ENCODE measurements around the gene SSRP1. TPM values are rescaled to one million over a fixed set of nuclear protein-coding genes. Genes with fewer than 3 reads are reported as not detected.

Gene SSRP1
- total RNA-seq, 1 donor from 2014 or later = 99.4 TPM

GRCh38 chr11:57376095-57377090 is 40.7 kb upstream of the SSRP1 start:
- peaks cover 26% of the 10 kb centered on the region for H3K27me3 Mint-ChIP-seq (ENCODE audit: unreplicated experiment)
- no peaks in the 10 kb centered on the region for H3K4me1 Mint-ChIP-seq (ENCODE audit: unreplicated experiment)
- peaks cover 3% of the 10 kb centered on the region for H3K9me3 Mint-ChIP-seq (ENCODE audit: unreplicated experiment)
- no peak for TF ChIP-seq CTCF (IDR thresholded peaks at IDR 0.05)
- no peak for DNase-seq (ENCODE audit: extremely low spot score, unreplicated experiment)
- no peak overlapping the region for H3K27ac Mint-ChIP-seq (ENCODE audit: unreplicated experiment)
- no peaks in the 10 kb centered on the region for H3K36me3 Mint-ChIP-seq (ENCODE audit: unreplicated experiment)
- no peak overlapping the region for H3K4me3 Mint-ChIP-seq (ENCODE audit: unreplicated experiment)

- no peak for TF ChIP-seq CTCF (IDR thresholded peaks at IDR 0.05)
- H3K4me3 Mint-ChIP-seq (ENCODE audit: unreplicated experiment) = no peak overlapping the region
- H3K4me1 Mint-ChIP-seq (ENCODE audit: unreplicated experiment) = no peaks in the 10 kb centered on the region
- H3K27ac Mint-ChIP-seq (ENCODE audit: unreplicated experiment) = no peak overlapping the region
- no peak for DNase-seq (ENCODE audit: extremely low spot score, unreplicated experiment)
- H3K27me3 Mint-ChIP-seq (ENCODE audit: unreplicated experiment) = peaks cover 25% of the 10 kb centered on the region
- H3K36me3 Mint-ChIP-seq (ENCODE audit: unreplicated experiment) = no peaks in the 10 kb centered on the region
- H3K9me3 Mint-ChIP-seq (ENCODE audit: unreplicated experiment) = peaks cover 3% of the 10 kb centered on the region
These were observed 39.8 kb upstream of the SSRP1 start for GRCh38 chr11:57375490-57375889.

- no peak for TF ChIP-seq CTCF (IDR thresholded peaks at IDR 0.05)
These were observed 39.3 kb upstream of the SSRP1 start for GRCh38 chr11:57374966-57375365.

GRCh38 chr11:57373146-57373545 is 37.5 kb upstream of the SSRP1 start:
- DNase-seq (ENCODE audit: extremely low spot score, unreplicated experiment) = no peak
- Mint-ChIP-seq H3K36me3 (ENCODE audit: unreplicated experiment) (no peaks in the 10 kb centered on the region), H3K27ac (ENCODE audit: unreplicated experiment) (no peak overlapping the region), H3K4me1 (ENCODE audit: unreplicated experiment) (peaks cover 3% of the 10 kb centered on the region), H3K27me3 (ENCODE audit: unreplicated experiment) (peaks cover 21% of the 10 kb centered on the region), H3K9me3 (ENCODE audit: unreplicated experiment) (no peaks in the 10 kb centered on the region), H3K4me3 (ENCODE audit: unreplicated experiment) (no peak overlapping the region)
- TF ChIP-seq CTCF (IDR thresholded peaks at IDR 0.05) = no peak

More at GRCh38 chr11:57374966-57375365, 39.3 kb upstream of the SSRP1 start:
- peaks cover 23% of the 10 kb centered on the region for H3K27me3 Mint-ChIP-seq (ENCODE audit: unreplicated experiment)
- no peaks in the 10 kb centered on the region for H3K36me3 Mint-ChIP-seq (ENCODE audit: unreplicated experiment)
- no peak overlapping the region for H3K27ac Mint-ChIP-seq (ENCODE audit: unreplicated experiment)
- peaks cover 3% of the 10 kb centered on the region for H3K9me3 Mint-ChIP-seq (ENCODE audit: unreplicated experiment)
- DNase-seq (ENCODE audit: extremely low spot score, unreplicated experiment) = no peak
- H3K4me1 Mint-ChIP-seq (ENCODE audit: unreplicated experiment) = peaks cover 3% of the 10 kb centered on the region
- H3K4me3 Mint-ChIP-seq (ENCODE audit: unreplicated experiment) = no peak overlapping the region

- no peak overlapping the region for H3K4me3 Mint-ChIP-seq (ENCODE audit: unreplicated experiment)
- H3K4me1 Mint-ChIP-seq (ENCODE audit: unreplicated experiment) = peaks cover 3% of the 10 kb centered on the region
- TF ChIP-seq CTCF (IDR thresholded peaks at IDR 0.05) = no peak
- H3K9me3 Mint-ChIP-seq (ENCODE audit: unreplicated experiment) = no peaks in the 10 kb centered on the region
- no peak for DNase-seq (ENCODE audit: extremely low spot score, unreplicated experiment)
- H3K27me3 Mint-ChIP-seq (ENCODE audit: unreplicated experiment) = peaks cover 20% of the 10 kb centered on the region
- H3K36me3 Mint-ChIP-seq (ENCODE audit: unreplicated experiment) = no peaks in the 10 kb centered on the region
- H3K27ac Mint-ChIP-seq (ENCODE audit: unreplicated experiment) = no peak overlapping the region
These were observed 35.2 kb upstream of the SSRP1 start for GRCh38 chr11:57370941-57371340.

Measured in osteocyte (in vitro differentiated cells).